SHP77 treated with DMSO at 0.1 percent for 48 hours (cell line): ENCODE data around the gene SMIM36.
"Not testable (repeated sequence)": the region's sequence is repeated elsewhere in the genome, so short reads cannot be mapped to it uniquely, and the experiment has no call there.

Experiments used
- DNase-seq: peaks from one replicate; lab custom pipeline; 2025; lab: John Stamatoyannopoulos, UW

The SMIM36 gene

GRCh38 chr17:55501626-55502025 is 9.6 kb downstream of the SMIM36 start:
- not testable (repeated sequence) for DNase-seq

GRCh38 chr17:55500103-55500502 is 11.1 kb downstream of the SMIM36 start:
- DNase-seq, result no peak

- no peak for DNase-seq
Measured at GRCh38 chr17:55496094-55496881, 15.0 kb downstream of the SMIM36 start.

- no peak for DNase-seq
Measured at GRCh38 chr17:55495239-55495638, 16.0 kb downstream of the SMIM36 start.

GRCh38 chr17:55492781-55493341 is 18.4 kb downstream of the SMIM36 start:
- no peak for DNase-seq

- DNase-seq, result no peak
Measured at GRCh38 chr17:55490376-55490775, 20.9 kb downstream of the SMIM36 start.

GRCh38 chr17:55487695-55488432 is 23.4 kb downstream of the SMIM36 start:
- DNase-seq, result no peak

- DNase-seq, result no peak
Measured at GRCh38 chr17:55484575-55484974, 26.7 kb downstream of the SMIM36 start.

- no peak for DNase-seq
Measured at GRCh38 chr17:55482591-55483389, 28.5 kb downstream of the SMIM36 start.

GRCh38 chr17:55480631-55481315 is 30.5 kb downstream of the SMIM36 start:
- DNase-seq, result no peak

GRCh38 chr17:55479903-55480302 is 31.3 kb downstream of the SMIM36 start:
- no peak for DNase-seq

- no peak for DNase-seq
Measured at GRCh38 chr17:55478971-55479370, 32.3 kb downstream of the SMIM36 start.

- no peak for DNase-seq
Measured at GRCh38 chr17:55466671-55467070, 44.6 kb downstream of the SMIM36 start.

GRCh38 chr17:55465771-55466170 is 45.5 kb downstream of the SMIM36 start:
- not testable (repeated sequence) for DNase-seq

- DNase-seq, result no peak
Measured at GRCh38 chr17:55463600-55463999, 47.7 kb downstream of the SMIM36 start.

- DNase-seq, result no peak
Measured at GRCh38 chr17:55462711-55463110, 48.5 kb downstream of the SMIM36 start.

GRCh38 chr17:55462234-55462633 is 49.0 kb downstream of the SMIM36 start:
- DNase-seq, result no peak

GRCh38 chr17:55458978-55459377 is 52.3 kb downstream of the SMIM36 start:
- DNase-seq, result no peak

GRCh38 chr17:55458287-55458900 is 52.9 kb downstream of the SMIM36 start:
- DNase-seq, result no peak

- DNase-seq, result no peak
Measured at GRCh38 chr17:55456307-55457240, 54.7 kb downstream of the SMIM36 start.
